HL-60 (cell line): ENCODE results near the gene PLEKHG5.

Experiments
- GABPA ChIP-seq: IDR thresholded peaks from 2 replicates; pipeline ENCODE4 v1.6.1; 2012; ENCODE audit warnings: low read depth
- POLR2AphosphoS5 ChIP-seq: IDR thresholded peaks from 2 replicates; pipeline ENCODE4 v1.6.1; 2012; ENCODE audit warnings: low read depth
- SPI1 ChIP-seq: IDR thresholded peaks from 2 replicates; pipeline ENCODE4 v1.6.1; 2012; ENCODE audit warnings: low read depth, mild to moderate bottlenecking, borderline replicate concordance
- TF ChIP-seq, protein P1 (sequence below): IDR thresholded peaks from one replicate; pipeline ENCODE4 v1.5.1; 2011; ENCODE audit warnings: low read length, control low read depth, inconsistent platforms; ENCODE audit not compliant: insufficient read depth
- TF ChIP-seq, protein P2 (sequence below): IDR thresholded peaks from 2 replicates; pipeline ENCODE4 v1.6.1; 2012; ENCODE audit warnings: low read depth; ENCODE audit not compliant: insufficient replicate concordance

DNA sequence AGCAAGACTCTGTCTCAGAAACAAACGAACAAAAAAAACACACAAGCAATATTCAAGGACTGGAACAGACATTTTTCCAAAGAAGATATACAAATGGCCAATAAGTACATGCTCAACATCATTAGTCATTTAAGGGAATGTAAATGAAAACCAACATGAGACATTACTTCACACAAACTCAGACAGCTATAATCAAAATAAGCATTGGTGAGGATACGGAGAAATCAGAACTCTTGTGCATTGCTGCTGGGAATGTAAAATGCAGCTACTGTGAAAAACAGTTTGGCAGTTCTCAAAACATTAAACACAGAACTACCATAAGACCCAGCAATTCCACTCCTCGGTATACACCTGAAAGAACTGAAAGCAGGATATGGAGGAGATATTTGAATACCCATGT, 47.5 kb upstream of the PLEKHG5 start:
- TF ChIP-seq, protein P1, sequence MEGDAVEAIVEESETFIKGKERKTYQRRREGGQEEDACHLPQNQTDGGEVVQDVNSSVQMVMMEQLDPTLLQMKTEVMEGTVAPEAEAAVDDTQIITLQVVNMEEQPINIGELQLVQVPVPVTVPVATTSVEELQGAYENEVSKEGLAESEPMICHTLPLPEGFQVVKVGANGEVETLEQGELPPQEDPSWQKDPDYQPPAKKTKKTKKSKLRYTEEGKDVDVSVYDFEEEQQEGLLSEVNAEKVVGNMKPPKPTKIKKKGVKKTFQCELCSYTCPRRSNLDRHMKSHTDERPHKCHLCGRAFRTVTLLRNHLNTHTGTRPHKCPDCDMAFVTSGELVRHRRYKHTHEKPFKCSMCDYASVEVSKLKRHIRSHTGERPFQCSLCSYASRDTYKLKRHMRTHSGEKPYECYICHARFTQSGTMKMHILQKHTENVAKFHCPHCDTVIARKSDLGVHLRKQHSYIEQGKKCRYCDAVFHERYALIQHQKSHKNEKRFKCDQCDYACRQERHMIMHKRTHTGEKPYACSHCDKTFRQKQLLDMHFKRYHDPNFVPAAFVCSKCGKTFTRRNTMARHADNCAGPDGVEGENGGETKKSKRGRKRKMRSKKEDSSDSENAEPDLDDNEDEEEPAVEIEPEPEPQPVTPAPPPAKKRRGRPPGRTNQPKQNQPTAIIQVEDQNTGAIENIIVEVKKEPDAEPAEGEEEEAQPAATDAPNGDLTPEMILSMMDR: no peak
- TF ChIP-seq POLR2AphosphoS5 (no peak), SPI1 (no peak), GABPA (no peak)
- TF ChIP-seq, protein P2, sequence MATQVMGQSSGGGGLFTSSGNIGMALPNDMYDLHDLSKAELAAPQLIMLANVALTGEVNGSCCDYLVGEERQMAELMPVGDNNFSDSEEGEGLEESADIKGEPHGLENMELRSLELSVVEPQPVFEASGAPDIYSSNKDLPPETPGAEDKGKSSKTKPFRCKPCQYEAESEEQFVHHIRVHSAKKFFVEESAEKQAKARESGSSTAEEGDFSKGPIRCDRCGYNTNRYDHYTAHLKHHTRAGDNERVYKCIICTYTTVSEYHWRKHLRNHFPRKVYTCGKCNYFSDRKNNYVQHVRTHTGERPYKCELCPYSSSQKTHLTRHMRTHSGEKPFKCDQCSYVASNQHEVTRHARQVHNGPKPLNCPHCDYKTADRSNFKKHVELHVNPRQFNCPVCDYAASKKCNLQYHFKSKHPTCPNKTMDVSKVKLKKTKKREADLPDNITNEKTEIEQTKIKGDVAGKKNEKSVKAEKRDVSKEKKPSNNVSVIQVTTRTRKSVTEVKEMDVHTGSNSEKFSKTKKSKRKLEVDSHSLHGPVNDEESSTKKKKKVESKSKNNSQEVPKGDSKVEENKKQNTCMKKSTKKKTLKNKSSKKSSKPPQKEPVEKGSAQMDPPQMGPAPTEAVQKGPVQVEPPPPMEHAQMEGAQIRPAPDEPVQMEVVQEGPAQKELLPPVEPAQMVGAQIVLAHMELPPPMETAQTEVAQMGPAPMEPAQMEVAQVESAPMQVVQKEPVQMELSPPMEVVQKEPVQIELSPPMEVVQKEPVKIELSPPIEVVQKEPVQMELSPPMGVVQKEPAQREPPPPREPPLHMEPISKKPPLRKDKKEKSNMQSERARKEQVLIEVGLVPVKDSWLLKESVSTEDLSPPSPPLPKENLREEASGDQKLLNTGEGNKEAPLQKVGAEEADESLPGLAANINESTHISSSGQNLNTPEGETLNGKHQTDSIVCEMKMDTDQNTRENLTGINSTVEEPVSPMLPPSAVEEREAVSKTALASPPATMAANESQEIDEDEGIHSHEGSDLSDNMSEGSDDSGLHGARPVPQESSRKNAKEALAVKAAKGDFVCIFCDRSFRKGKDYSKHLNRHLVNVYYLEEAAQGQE: no peak
